Measurements from ENCODE around the gene CACNA1C. TPM values are rescaled to one million over a fixed set of nuclear protein-coding genes. Genes with fewer than 3 reads are reported as not detected.

CACNA1C gene
- total RNA-seq, 4 donors from 2014 or later = 2.0 to 4.2 (median 2.5) TPM

GRCh38 chr12:2165021-2165420 lies 112.2 kb downstream of the CACNA1C start:
- no peak overlapping the region for H3K4me3 ChIP-seq (replicated peaks in 1 of 3)
- no peaks in the 10 kb centered on the region for H3K36me3 ChIP-seq
- no peaks in the 10 kb centered on the region for H3K9me3 ChIP-seq
- intact Hi-C loops (cut with DNase I) = no loop called here
- no peaks in the 10 kb centered on the region for H3K27me3 ChIP-seq
- TF ChIP-seq, protein P1, sequence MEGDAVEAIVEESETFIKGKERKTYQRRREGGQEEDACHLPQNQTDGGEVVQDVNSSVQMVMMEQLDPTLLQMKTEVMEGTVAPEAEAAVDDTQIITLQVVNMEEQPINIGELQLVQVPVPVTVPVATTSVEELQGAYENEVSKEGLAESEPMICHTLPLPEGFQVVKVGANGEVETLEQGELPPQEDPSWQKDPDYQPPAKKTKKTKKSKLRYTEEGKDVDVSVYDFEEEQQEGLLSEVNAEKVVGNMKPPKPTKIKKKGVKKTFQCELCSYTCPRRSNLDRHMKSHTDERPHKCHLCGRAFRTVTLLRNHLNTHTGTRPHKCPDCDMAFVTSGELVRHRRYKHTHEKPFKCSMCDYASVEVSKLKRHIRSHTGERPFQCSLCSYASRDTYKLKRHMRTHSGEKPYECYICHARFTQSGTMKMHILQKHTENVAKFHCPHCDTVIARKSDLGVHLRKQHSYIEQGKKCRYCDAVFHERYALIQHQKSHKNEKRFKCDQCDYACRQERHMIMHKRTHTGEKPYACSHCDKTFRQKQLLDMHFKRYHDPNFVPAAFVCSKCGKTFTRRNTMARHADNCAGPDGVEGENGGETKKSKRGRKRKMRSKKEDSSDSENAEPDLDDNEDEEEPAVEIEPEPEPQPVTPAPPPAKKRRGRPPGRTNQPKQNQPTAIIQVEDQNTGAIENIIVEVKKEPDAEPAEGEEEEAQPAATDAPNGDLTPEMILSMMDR (IDR thresholded peaks at IDR 0.05) = no peak
- TF ChIP-seq POLR2A (IDR thresholded peaks at IDR 0.05) = no peak
- peaks cover 0 to 4% of the 10 kb centered on the region in 2 donors for H3K4me1 ChIP-seq
- H3K27ac ChIP-seq = no peak overlapping the region
- DNase-seq = no peak

DNA sequence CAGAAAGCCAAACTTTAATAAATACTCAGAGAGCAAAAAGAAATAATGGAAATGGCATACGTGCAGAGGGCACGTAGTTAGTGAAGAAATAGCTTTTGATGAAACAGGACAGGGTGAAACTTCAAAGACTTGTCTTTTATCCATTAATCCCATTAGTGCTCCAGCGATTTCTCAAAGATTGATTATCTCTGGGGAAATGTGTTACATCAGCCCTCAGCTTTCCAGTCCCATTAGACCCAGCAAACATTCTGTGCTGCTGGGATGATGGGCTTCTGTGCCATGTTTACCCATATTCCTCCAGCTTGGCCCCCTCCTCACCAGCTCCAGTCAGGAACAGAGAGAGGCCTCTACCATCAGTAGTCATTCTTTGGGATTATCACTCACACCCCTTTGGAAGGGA lies 113.1 kb downstream of the CACNA1C start:
- intact Hi-C loops (cut with DNase I) = no loop called here
- DNase-seq = no peak
- Histone ChIP-seq H3K4me3 (replicated peaks in 1 of 3) (no peak overlapping the region), H3K27me3 (no peaks in the 10 kb centered on the region), H3K9me3 (no peaks in the 10 kb centered on the region), H3K27ac (no peak overlapping the region), H3K4me1 (peaks cover 0 to 4% of the 10 kb centered on the region in 2 donors), H3K36me3 (no peaks in the 10 kb centered on the region)
- no peak for TF ChIP-seq POLR2A (IDR thresholded peaks at IDR 0.05)
- TF ChIP-seq, protein P1 (IDR thresholded peaks at IDR 0.05) = no peak
- 92 to 94% methylated on average over 3 of the region's 3 CpGs for WGBS, 2 donors

GRCh38 chr12:2166696-2167095 lies 113.9 kb downstream of the CACNA1C start:
- Histone ChIP-seq H3K27ac (no peak overlapping the region), H3K36me3 (no peaks in the 10 kb centered on the region), H3K9me3 (no peaks in the 10 kb centered on the region), H3K27me3 (no peaks in the 10 kb centered on the region), H3K4me3 (replicated peaks in 1 of 3) (no peak overlapping the region), H3K4me1 (no peaks in the 10 kb centered on the region)
- intact Hi-C loops (cut with DNase I) = no loop called here
- 89 to 91% methylated on average over 5 of the region's 5 CpGs for WGBS, 2 donors
- TF ChIP-seq, protein P1 (IDR thresholded peaks at IDR 0.05) = no peak
- TF ChIP-seq POLR2A (IDR thresholded peaks at IDR 0.05) = no peak
- DNase-seq = no peak

DNA sequence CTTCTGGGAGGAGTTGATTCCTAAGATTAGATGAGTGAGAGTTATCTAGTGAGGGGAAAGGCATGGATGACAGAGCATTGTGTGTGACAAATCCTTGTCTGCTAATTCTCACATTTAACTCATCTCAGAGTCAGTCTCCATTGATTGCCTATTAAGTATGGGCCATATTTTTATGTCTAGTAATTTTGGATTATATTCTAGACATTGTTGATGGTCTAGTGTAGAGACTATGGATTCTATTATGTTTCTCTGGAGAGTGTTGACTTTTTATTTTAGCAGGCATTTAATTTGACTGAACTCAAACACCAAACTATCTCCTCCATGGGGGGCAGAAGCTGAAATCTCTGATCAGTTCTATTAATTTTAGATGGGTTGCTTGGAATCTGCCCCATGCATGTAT lies 114.4 kb downstream of the CACNA1C start:
- TF ChIP-seq, protein P1 (IDR thresholded peaks at IDR 0.05) = no peak
- TF ChIP-seq POLR2A (IDR thresholded peaks at IDR 0.05) = no peak

DNA sequence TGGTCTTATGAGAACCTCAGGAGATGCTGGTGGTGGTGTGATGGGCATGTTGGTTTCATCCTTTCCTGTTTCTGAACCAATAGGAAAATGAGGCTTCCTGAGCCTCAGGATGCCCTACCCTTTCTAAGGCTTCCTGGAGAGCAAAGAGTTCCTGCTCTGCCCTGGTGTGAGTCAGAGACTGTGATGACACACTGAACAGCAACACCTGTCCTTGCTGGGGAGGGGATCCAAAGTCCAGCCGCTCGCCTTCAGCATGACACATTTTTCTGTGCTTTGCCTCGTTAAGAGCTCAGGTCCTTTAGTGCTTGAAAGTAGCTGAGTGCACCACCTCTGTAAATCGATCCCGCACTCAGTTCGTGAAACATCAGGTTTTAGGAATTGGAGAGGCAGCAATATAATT lies 116.0 kb downstream of the CACNA1C start:
- TF ChIP-seq POLR2A (IDR thresholded peaks at IDR 0.05) = no peak
- TF ChIP-seq, protein P1 (IDR thresholded peaks at IDR 0.05) = no peak
- Histone ChIP-seq H3K27ac (no peak overlapping the region), H3K9me3 (no peaks in the 10 kb centered on the region), H3K4me1 (no peaks in the 10 kb centered on the region), H3K4me3 (replicated peaks in 1 of 3) (no peak overlapping the region), H3K27me3 (no peaks in the 10 kb centered on the region), H3K36me3 (no peaks in the 10 kb centered on the region)
- WGBS, 2 donors = 59 to 76% methylated on average over 6 of the region's 6 CpGs
- intact Hi-C loops (cut with DNase I) = no loop called here
- DNase-seq = no peak

More for the DNA sequence above, 114.4 kb downstream of the CACNA1C start:
- H3K4me3 ChIP-seq (replicated peaks in 1 of 3) = no peak overlapping the region
- H3K36me3 ChIP-seq = no peaks in the 10 kb centered on the region
- intact Hi-C loops (cut with DNase I) = no loop called here
- DNase-seq = no peak
- H3K27me3 ChIP-seq = no peaks in the 10 kb centered on the region
- no peaks in the 10 kb centered on the region for H3K9me3 ChIP-seq
- no peak overlapping the region for H3K27ac ChIP-seq
- no peaks in the 10 kb centered on the region for H3K4me1 ChIP-seq
